Caco-2 (cell line): ENCODE results near the gene IRAK1. TPM values are rescaled to one million over a fixed set of nuclear protein-coding genes. Genes with fewer than 3 reads are reported as not detected.

Source experiments
- BruUV-seq: library from RNA; stranded (reverse); fragments of 400-500 nt; replicated peaks from 2 replicates; lab custom pipeline; 2021; lab: Mats Ljungman, UMichigan
- CTCF ChIA-PET: fragments of 300-600 bp; sonication (Branson Sonifier 250); formaldehyde crosslinking; loops from one replicate; lab custom pipeline; 2022; ENCODE audit warnings: antibody characterized with exemption; lab: Charles Lee
- POLR2A ChIA-PET: fragments of 300-600 bp; sonication (Branson Sonifier 250); formaldehyde crosslinking; loops from one replicate; lab custom pipeline; 2022; ENCODE audit warnings: antibody characterized with exemption; lab: Charles Lee
- DNase-seq, 2 experiments: peaks; one replicate each; pipeline versions ENCODE4 v3.0.0 to v3.0.0-alpha.2; 2020 to 2022
- H3K27me3 ChIP-seq: replicated peaks from 2 replicates; pipeline ENCODE4 v1.6.0; 2011; ENCODE audit warnings: low read length; ENCODE audit not compliant: control insufficient read depth, insufficient read depth
- H3K36me3 ChIP-seq: 2 replicates; pipeline ENCODE4 v1.5.1; 2011; ENCODE audit warnings: low read length; ENCODE audit not compliant: control insufficient read depth, insufficient read depth
- H3K4me1 ChIP-seq: fragments of 250-450 bp; sonication (Bioruptor Pico); 2 replicates; pipeline ENCODE4 v1.5.1; 2020; ENCODE audit warnings: mild to moderate bottlenecking
- H3K4me3 ChIP-seq: 2 replicates; pipeline ENCODE4 v1.5.1; 2011; ENCODE audit warnings: low read depth, mild to moderate bottlenecking, control low read depth, low read length
- H3K9me3 ChIP-seq: fragments of 250-450 bp; sonication (Bioruptor Pico); 2 replicates; pipeline ENCODE4 v1.5.1; 2020; ENCODE audit warnings: mild to moderate bottlenecking, moderate library complexity
- H3K27ac Mint-ChIP-seq: one replicate; pipeline ENCODE4 v1.8.0; 2022; ENCODE audit warnings: mixed read lengths; ENCODE audit not compliant: unreplicated experiment
- H3K27me3 Mint-ChIP-seq: one replicate; pipeline ENCODE4 v1.8.0; 2022; ENCODE audit warnings: mixed read lengths; ENCODE audit not compliant: insufficient read depth, unreplicated experiment
- H3K36me3 Mint-ChIP-seq: one replicate; pipeline ENCODE4 v1.8.0; 2022; ENCODE audit warnings: mild to moderate bottlenecking, mixed read lengths; ENCODE audit not compliant: insufficient read depth, unreplicated experiment
- H3K4me1 Mint-ChIP-seq: one replicate; pipeline ENCODE4 v1.8.0; 2022; ENCODE audit warnings: low read depth, mixed read lengths; ENCODE audit not compliant: unreplicated experiment
- H3K4me3 Mint-ChIP-seq: one replicate; pipeline ENCODE4 v1.8.0; 2022; ENCODE audit warnings: mild to moderate bottlenecking, moderate library complexity, mixed read lengths; ENCODE audit not compliant: unreplicated experiment
- H3K9me3 Mint-ChIP-seq: one replicate; pipeline ENCODE4 v1.8.0; 2022; ENCODE audit warnings: mixed read lengths; ENCODE audit not compliant: unreplicated experiment
- CTCF ChIP-seq, 2 experiments: fragments of 200-600 bp in 1 of 2; IDR thresholded peaks; 1 replicate in 1 of 2; 2 replicates in 1 of 2; pipeline versions ENCODE4 v1.5.1 to v1.8.0; 2011 to 2022; ENCODE audit warnings: antibody characterized with exemption in 1 of 2, control low read depth in 1 of 2, inconsistent platforms in 1 of 2, low read depth in 1 of 2, low read length in 1 of 2, mild to moderate bottlenecking in 1 of 2, moderate library complexity in 1 of 2; ENCODE audit not compliant: insufficient read depth in 1 of 2, severe bottlenecking in 1 of 2, unreplicated experiment in 1 of 2
- intact Hi-C: fragments of 100-400 bp; cut with micrococcal nuclease; formaldehyde crosslinking; loops from one replicate; pipeline ENCODE4 v1.10.0; 2022; ENCODE audit not compliant: unreplicated experiment
- total RNA-seq: library from RNA; stranded (reverse); gene quantifications from 2 replicates; pipeline ENCODE4 v1.2.3, GENCODE V29; 2022

IRAK1 gene
- total RNA-seq, 1 experiment from 2014 or later, result 119 TPM

- H3K27ac Mint-ChIP-seq, result peak overlapping the region; percentile 35
- H3K27me3 Mint-ChIP-seq, result no peaks in the 10 kb centered on the region
- no peak for DNase-seq
- Histone ChIP-seq H3K36me3 (0 out of 2 replicates have a peak, but pooled peaks cover 1% of the 10 kb centered on the region), H3K4me3 (no peak overlapping the region), H3K4me1 (no peaks in the 10 kb centered on the region), H3K9me3 (no peaks in the 10 kb centered on the region), H3K27me3 (no peaks in the 10 kb centered on the region)
- H3K4me3 Mint-ChIP-seq, result no peak overlapping the region
- intact Hi-C loops, result no loop called here
- H3K36me3 Mint-ChIP-seq, result peaks cover 42% of the 10 kb centered on the region
- POLR2A ChIA-PET, result no interaction called here
- TF ChIP-seq CTCF (IDR thresholded peaks at IDR 0.05; ENCODE audit: insufficient read depth in 1 of 2, low read depth in 1 of 2, low read length in 1 of 2, severe bottlenecking in 1 of 2, unreplicated experiment in 1 of 2), result no peak
- H3K4me1 Mint-ChIP-seq, result peaks cover 9% of the 10 kb centered on the region
- CTCF ChIA-PET, result no interaction called here
- H3K9me3 Mint-ChIP-seq, result no peaks in the 10 kb centered on the region
- no TSS peak for BruUV-seq
These were observed 16.8 kb upstream of the IRAK1 start for GRCh38 chrX:154036513-154036912.

GRCh38 chrX:154033848-154034247 is 14.1 kb upstream of the IRAK1 start:
- no peaks in the 10 kb centered on the region for H3K9me3 ChIP-seq
- no peaks in the 10 kb centered on the region; the same call in 1 of the 2 replicates for H3K36me3 ChIP-seq
- no TSS peak for BruUV-seq
- TF ChIP-seq CTCF (IDR thresholded peaks at IDR 0.05; ENCODE audit: insufficient read depth in 1 of 2, low read depth in 1 of 2, low read length in 1 of 2, severe bottlenecking in 1 of 2, unreplicated experiment in 1 of 2), result no peak
- ChIA-PET CTCF (no interaction called here), POLR2A (no interaction called here)
- intact Hi-C loops, result no loop called here
- no peak overlapping the region for H3K4me3 ChIP-seq
- H3K27me3 ChIP-seq, result no peaks in the 10 kb centered on the region
- Mint-ChIP-seq H3K27ac (no peak overlapping the region), H3K4me3 (no peak overlapping the region), H3K27me3 (no peaks in the 10 kb centered on the region), H3K9me3 (no peaks in the 10 kb centered on the region), H3K4me1 (no peaks in the 10 kb centered on the region), H3K36me3 (peaks cover 31% of the 10 kb centered on the region)
- DNase-seq, result no peak
- H3K4me1 ChIP-seq, result no peaks in the 10 kb centered on the region

- Histone ChIP-seq H3K9me3 (no peaks in the 10 kb centered on the region), H3K4me1 (no peaks in the 10 kb centered on the region), H3K36me3 (no peaks in the 10 kb centered on the region; the same call in 1 of the 2 replicates), H3K4me3 (no peak overlapping the region), H3K27me3 (no peaks in the 10 kb centered on the region)
- BruUV-seq, result no TSS peak
- POLR2A ChIA-PET, result no interaction called here
- DNase-seq, result no peak
- no peaks in the 10 kb centered on the region for H3K9me3 Mint-ChIP-seq
- TF ChIP-seq CTCF (IDR thresholded peaks at IDR 0.05; ENCODE audit: insufficient read depth in 1 of 2, low read depth in 1 of 2, low read length in 1 of 2, severe bottlenecking in 1 of 2, unreplicated experiment in 1 of 2), result no peak
- CTCF ChIA-PET, result no interaction called here
- no peaks in the 10 kb centered on the region for H3K27me3 Mint-ChIP-seq
- H3K4me1 Mint-ChIP-seq, result no peaks in the 10 kb centered on the region
- H3K4me3 Mint-ChIP-seq, result no peak overlapping the region
- intact Hi-C loops, result no loop called here
- H3K27ac Mint-ChIP-seq, result no peak overlapping the region
- H3K36me3 Mint-ChIP-seq, result peaks cover 31% of the 10 kb centered on the region
These were observed 13.0 kb upstream of the IRAK1 start for GRCh38 chrX:154032653-154033052.
